Neural cell (in vitro differentiated cells): Measurements from ENCODE around the gene PLCB1.

Experiments
- CTCF ChIP-seq: fragments of 450-650 bp; IDR thresholded peaks from 2 replicates; pipeline ENCODE4 v1.5.1; 2014; ENCODE audit warnings: antibody characterized with exemption, mild to moderate bottlenecking, moderate library complexity; ENCODE audit not compliant: poor library complexity, severe bottlenecking
- EP300 ChIP-seq: fragments of 450-650 bp; conservative IDR thresholded peaks from 2 replicates; pipeline ENCODE4 v1.6.1; 2014; ENCODE audit warnings: antibody characterized with exemption, mild to moderate bottlenecking, moderate library complexity; ENCODE audit not compliant: poor library complexity, severe bottlenecking
- EZH2 ChIP-seq: fragments of 200-600, 300-800 bp; shearing (Covaris generic), sonication (generic); IDR thresholded peaks from 2 replicates; pipeline ENCODE4 v1.6.1; 2014; ENCODE audit warnings: antibody characterized with exemption, low read length, borderline replicate concordance, mild to moderate bottlenecking; ENCODE audit not compliant: insufficient read depth, poor library complexity, severe bottlenecking
- MXI1 ChIP-seq: fragments of 450-650 bp; conservative IDR thresholded peaks from 2 replicates; pipeline ENCODE4 v1.6.1; 2014; ENCODE audit warnings: antibody characterized with exemption, mild to moderate bottlenecking; ENCODE audit not compliant: poor library complexity, severe bottlenecking
- SMC3 ChIP-seq: fragments of 450-650 bp; conservative IDR thresholded peaks from 2 replicates; pipeline ENCODE4 v1.6.1; 2014; ENCODE audit warnings: antibody characterized with exemption, mild to moderate bottlenecking, moderate library complexity; ENCODE audit not compliant: poor library complexity
- TAF1 ChIP-seq: IDR thresholded peaks from 2 replicates; pipeline ENCODE4 v1.6.1; 2012; ENCODE audit warnings: low read depth

- TF ChIP-seq CTCF (no peak), TAF1 (no peak), EZH2 (no peak), EP300 (no peak), SMC3 (no peak), MXI1 (no peak)
Measured at GRCh38 chr20:8271727-8272126, 139.7 kb downstream of the PLCB1 start.
